ENCODE data around the gene ZMYND11.

DNA sequence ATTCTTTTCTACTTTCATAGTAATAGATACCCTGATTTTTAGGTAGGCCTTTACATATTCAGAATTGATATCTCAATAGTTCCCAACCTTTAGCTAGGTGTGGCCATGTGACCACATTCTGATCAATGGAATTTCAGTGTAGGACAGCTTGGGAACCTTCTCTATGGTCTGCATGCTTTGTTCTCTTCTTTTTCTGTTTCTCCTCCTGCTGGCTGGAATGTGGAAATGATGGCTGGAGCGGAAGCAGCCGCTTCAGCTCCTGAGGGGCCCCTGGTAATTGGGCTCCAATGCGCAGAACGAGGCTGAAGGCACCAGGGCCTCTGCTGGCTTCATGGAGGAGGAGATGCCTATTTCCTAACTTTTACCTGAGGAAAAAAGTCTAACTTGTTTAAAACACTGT lies 152.6 kb downstream of the ZMYND11 start:
- TF ChIP-seq, protein P1, sequence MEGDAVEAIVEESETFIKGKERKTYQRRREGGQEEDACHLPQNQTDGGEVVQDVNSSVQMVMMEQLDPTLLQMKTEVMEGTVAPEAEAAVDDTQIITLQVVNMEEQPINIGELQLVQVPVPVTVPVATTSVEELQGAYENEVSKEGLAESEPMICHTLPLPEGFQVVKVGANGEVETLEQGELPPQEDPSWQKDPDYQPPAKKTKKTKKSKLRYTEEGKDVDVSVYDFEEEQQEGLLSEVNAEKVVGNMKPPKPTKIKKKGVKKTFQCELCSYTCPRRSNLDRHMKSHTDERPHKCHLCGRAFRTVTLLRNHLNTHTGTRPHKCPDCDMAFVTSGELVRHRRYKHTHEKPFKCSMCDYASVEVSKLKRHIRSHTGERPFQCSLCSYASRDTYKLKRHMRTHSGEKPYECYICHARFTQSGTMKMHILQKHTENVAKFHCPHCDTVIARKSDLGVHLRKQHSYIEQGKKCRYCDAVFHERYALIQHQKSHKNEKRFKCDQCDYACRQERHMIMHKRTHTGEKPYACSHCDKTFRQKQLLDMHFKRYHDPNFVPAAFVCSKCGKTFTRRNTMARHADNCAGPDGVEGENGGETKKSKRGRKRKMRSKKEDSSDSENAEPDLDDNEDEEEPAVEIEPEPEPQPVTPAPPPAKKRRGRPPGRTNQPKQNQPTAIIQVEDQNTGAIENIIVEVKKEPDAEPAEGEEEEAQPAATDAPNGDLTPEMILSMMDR (IDR thresholded peaks at IDR 0.05): peak; percentile 55
- TF ChIP-seq, protein P2, sequence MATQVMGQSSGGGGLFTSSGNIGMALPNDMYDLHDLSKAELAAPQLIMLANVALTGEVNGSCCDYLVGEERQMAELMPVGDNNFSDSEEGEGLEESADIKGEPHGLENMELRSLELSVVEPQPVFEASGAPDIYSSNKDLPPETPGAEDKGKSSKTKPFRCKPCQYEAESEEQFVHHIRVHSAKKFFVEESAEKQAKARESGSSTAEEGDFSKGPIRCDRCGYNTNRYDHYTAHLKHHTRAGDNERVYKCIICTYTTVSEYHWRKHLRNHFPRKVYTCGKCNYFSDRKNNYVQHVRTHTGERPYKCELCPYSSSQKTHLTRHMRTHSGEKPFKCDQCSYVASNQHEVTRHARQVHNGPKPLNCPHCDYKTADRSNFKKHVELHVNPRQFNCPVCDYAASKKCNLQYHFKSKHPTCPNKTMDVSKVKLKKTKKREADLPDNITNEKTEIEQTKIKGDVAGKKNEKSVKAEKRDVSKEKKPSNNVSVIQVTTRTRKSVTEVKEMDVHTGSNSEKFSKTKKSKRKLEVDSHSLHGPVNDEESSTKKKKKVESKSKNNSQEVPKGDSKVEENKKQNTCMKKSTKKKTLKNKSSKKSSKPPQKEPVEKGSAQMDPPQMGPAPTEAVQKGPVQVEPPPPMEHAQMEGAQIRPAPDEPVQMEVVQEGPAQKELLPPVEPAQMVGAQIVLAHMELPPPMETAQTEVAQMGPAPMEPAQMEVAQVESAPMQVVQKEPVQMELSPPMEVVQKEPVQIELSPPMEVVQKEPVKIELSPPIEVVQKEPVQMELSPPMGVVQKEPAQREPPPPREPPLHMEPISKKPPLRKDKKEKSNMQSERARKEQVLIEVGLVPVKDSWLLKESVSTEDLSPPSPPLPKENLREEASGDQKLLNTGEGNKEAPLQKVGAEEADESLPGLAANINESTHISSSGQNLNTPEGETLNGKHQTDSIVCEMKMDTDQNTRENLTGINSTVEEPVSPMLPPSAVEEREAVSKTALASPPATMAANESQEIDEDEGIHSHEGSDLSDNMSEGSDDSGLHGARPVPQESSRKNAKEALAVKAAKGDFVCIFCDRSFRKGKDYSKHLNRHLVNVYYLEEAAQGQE (IDR thresholded peaks at IDR 0.05; ENCODE audit: low read depth, low read length): no peak
- TF ChIP-seq FOXJ3 (CRISPR knock-in tag; IDR thresholded peaks at IDR 0.05): no peak
- TF ChIP-seq EP300 (IDR thresholded peaks at IDR 0.05; ENCODE audit: borderline replicate concordance in 1 of 2, low read depth in 1 of 2, low read length in 1 of 2): no peak
- no peak for TF ChIP-seq FOXM1 (IDR thresholded peaks at IDR 0.05; ENCODE audit: low read depth)
- TF ChIP-seq TAF1 (IDR thresholded peaks at IDR 0.05; ENCODE audit: borderline replicate concordance, low read depth, low read length): no peak
- TF ChIP-seq USF2 (IDR thresholded peaks at IDR 0.05; ENCODE audit: borderline replicate concordance, low read depth, low read length): no peak
- TF ChIP-seq YY1 (IDR thresholded peaks at IDR 0.05; ENCODE audit: low read depth): no peak
- no peak for TF ChIP-seq JUND (IDR thresholded peaks at IDR 0.05)

Data from SK-N-SH (cell line).